ENCODE results near the gene PPP1CC. TPM values are rescaled to one million over a fixed set of nuclear protein-coding genes. Genes with fewer than 3 reads are reported as not detected.

The PPP1CC gene
- total RNA-seq, 1 experiment from 2014 or later, result 321 TPM

Other genes starting within 250 kb of the PPP1CC start
- gene VPS29, start 240.8 kb downstream of the PPP1CC start, total RNA-seq (2021), result 51.2 to 66.3 TPM (median 54.4 TPM) in 3 replicates
- 0.09 to 0.32 TPM in 2 of 3 replicates, not detected in the other for gene RAD9B, start 240.6 kb downstream of the PPP1CC start, total RNA-seq (2021)
- 14.2 to 15.6 TPM (median 14.9 TPM) in 3 replicates for gene PPTC7, start 159.6 kb downstream of the PPP1CC start, total RNA-seq (2021)
- 10.3 to 15.9 TPM (median 13.9 TPM) in 3 replicates for gene TCTN1, start 128.8 kb downstream of the PPP1CC start, total RNA-seq (2021)
- gene HVCN1, start 53.8 kb downstream of the PPP1CC start, total RNA-seq (2021), result 5.7 to 8.4 TPM (median 7.9 TPM) in 3 replicates
- gene CCDC63, start 104.1 kb upstream of the PPP1CC start, total RNA-seq (2021), result 0.44 to 1.3 TPM (median 0.98 TPM) in 3 replicates
- gene MYL2, start 177.7 kb upstream of the PPP1CC start, total RNA-seq (2021), result not detected in 3 replicates